Stimulated activated CD4-positive, alpha-beta T cell treated with anti-CD3 and anti-CD28 coated beads, Interleukin-4, amount 100 ng/mL, for 1 hour (primary cell): ENCODE data around the gene PDLIM5.

ENCODE experiments used
- DNase-seq: peaks from one replicate; pipeline ENCODE4 v3.0.0-alpha.2; 2020

PDLIM5 gene

GRCh38 chr4:94566420-94566819 is 114.7 kb downstream of the PDLIM5 start:
- no peak for DNase-seq

- DNase-seq = no peak
Measured at GRCh38 chr4:94567811-94568210, 116.1 kb downstream of the PDLIM5 start.

- no peak for DNase-seq
Measured at GRCh38 chr4:94570558-94570957, 118.8 kb downstream of the PDLIM5 start.

GRCh38 chr4:94571298-94571697 is 119.6 kb downstream of the PDLIM5 start:
- no peak for DNase-seq

GRCh38 chr4:94571715-94572114 is 120.0 kb downstream of the PDLIM5 start:
- DNase-seq = no peak

GRCh38 chr4:94574050-94574449 is 122.3 kb downstream of the PDLIM5 start:
- DNase-seq = no peak

- DNase-seq = no peak
Measured at GRCh38 chr4:94574616-94575015, 122.9 kb downstream of the PDLIM5 start.

GRCh38 chr4:94575652-94576051 is 123.9 kb downstream of the PDLIM5 start:
- no peak for DNase-seq

- no peak for DNase-seq
Measured at GRCh38 chr4:94576210-94576609, 124.5 kb downstream of the PDLIM5 start.

- no peak for DNase-seq
Measured at GRCh38 chr4:94577136-94577535, 125.4 kb downstream of the PDLIM5 start.

GRCh38 chr4:94578195-94578594 is 126.5 kb downstream of the PDLIM5 start:
- no peak for DNase-seq

- DNase-seq = no peak
Measured at GRCh38 chr4:94581766-94582165, 130.0 kb downstream of the PDLIM5 start.

- no peak for DNase-seq
Measured at GRCh38 chr4:94582517-94582916, 130.8 kb downstream of the PDLIM5 start.

- DNase-seq = no peak
Measured at GRCh38 chr4:94583914-94584641, 132.3 kb downstream of the PDLIM5 start.

- DNase-seq = no peak
Measured at GRCh38 chr4:94588896-94589693, 137.4 kb downstream of the PDLIM5 start.

GRCh38 chr4:94590493-94590892 is 138.8 kb downstream of the PDLIM5 start:
- DNase-seq = no peak

- no peak for DNase-seq
Measured at GRCh38 chr4:94591289-94591688, 139.5 kb downstream of the PDLIM5 start.

- no peak for DNase-seq
Measured at GRCh38 chr4:94595013-94595412, 143.3 kb downstream of the PDLIM5 start.

GRCh38 chr4:94595880-94596483 is 144.2 kb downstream of the PDLIM5 start:
- no peak for DNase-seq

- no peak for DNase-seq
Measured at GRCh38 chr4:94598758-94599157, 147.0 kb downstream of the PDLIM5 start.

- DNase-seq = no peak
Measured at GRCh38 chr4:94603170-94603747, 151.5 kb downstream of the PDLIM5 start.

- no peak for DNase-seq
Measured at GRCh38 chr4:94605241-94605805, 153.6 kb downstream of the PDLIM5 start.

GRCh38 chr4:94610145-94610544 is 158.4 kb downstream of the PDLIM5 start:
- DNase-seq = no peak
